Neural progenitor cell (in vitro differentiated cells): ENCODE results near the gene GJB6.

ENCODE experiments used
- EZH2 ChIP-seq: fragments of 200-600 bp; sonication (generic); IDR thresholded peaks from 2 replicates; pipeline ENCODE4 v1.6.1; 2017; ENCODE audit warnings: antibody characterized with exemption, mild to moderate bottlenecking, moderate library complexity
- TF ChIP-seq, protein P1 (sequence below): fragments of 200-600 bp; sonication (generic); IDR thresholded peaks from 2 replicates; pipeline ENCODE4 v1.5.1; 2017; ENCODE audit warnings: antibody characterized with exemption, mild to moderate bottlenecking

DNA sequence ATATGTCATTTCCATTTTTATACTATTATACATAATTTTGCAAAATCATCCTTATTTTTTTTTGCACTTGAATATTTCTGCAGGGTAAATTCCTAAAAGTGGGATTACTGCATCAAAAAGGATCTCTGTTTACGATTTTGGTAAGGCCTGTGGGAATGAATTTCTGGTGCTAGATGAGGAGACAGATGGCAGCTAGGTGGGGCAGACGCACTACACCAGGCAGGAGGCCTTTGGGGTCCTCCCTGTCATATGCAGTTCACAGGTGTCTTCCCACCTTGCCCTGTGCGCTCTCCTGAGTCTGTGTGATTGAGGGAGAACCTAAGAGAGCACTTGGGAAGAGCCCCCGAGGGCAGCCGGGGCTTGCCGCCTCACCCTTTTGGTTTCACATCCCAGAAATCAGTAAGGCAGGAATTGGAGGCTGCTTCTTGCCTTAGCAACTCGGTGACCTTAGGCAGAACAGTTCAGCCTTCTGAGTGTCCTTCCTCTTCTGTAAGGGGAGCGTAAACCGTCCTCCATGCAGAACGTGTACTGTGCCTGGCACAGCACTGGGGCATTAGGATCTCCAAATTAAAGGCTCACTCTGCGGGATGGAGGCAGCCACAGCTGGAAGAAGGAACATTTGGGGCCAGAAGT lies 25.9 kb downstream of the GJB6 start:
- TF ChIP-seq, protein P1, sequence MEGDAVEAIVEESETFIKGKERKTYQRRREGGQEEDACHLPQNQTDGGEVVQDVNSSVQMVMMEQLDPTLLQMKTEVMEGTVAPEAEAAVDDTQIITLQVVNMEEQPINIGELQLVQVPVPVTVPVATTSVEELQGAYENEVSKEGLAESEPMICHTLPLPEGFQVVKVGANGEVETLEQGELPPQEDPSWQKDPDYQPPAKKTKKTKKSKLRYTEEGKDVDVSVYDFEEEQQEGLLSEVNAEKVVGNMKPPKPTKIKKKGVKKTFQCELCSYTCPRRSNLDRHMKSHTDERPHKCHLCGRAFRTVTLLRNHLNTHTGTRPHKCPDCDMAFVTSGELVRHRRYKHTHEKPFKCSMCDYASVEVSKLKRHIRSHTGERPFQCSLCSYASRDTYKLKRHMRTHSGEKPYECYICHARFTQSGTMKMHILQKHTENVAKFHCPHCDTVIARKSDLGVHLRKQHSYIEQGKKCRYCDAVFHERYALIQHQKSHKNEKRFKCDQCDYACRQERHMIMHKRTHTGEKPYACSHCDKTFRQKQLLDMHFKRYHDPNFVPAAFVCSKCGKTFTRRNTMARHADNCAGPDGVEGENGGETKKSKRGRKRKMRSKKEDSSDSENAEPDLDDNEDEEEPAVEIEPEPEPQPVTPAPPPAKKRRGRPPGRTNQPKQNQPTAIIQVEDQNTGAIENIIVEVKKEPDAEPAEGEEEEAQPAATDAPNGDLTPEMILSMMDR = no peak
- no peak for TF ChIP-seq EZH2
